Transverse colon (tissue), 4 donors: ENCODE data around the gene ITPR2.

ENCODE experiments used
- POLR2A ChIP-seq: fragments of 450-650 bp; IDR thresholded peaks from one replicate; pipeline ENCODE4 v1.6.1; 2016; ENCODE audit warnings: antibody characterized with exemption, mild to moderate bottlenecking, moderate library complexity
- POLR2AphosphoS5 ChIP-seq, 3 donors: sonication (generic); formaldehyde crosslinking; IDR thresholded peaks; one replicate each; pipeline ENCODE4 v1.6.1; 2016; ENCODE audit warnings: antibody characterized with exemption in 3 of 3
- TF ChIP-seq, protein P1 (sequence below), 5 experiments: fragments of 200-600 bp in 3 of 5; fragments of 450-650 bp in 2 of 5; sonication (generic) in 3 of 5; IDR thresholded peaks; 1 replicate in 2 of 5; 2 replicates in 3 of 5; pipeline ENCODE4 v1.5.1; 2016 to 2017; ENCODE audit warnings: antibody characterized with exemption in 5 of 5, inconsistent platforms in 3 of 5, mild to moderate bottlenecking in 2 of 5, moderate library complexity in 1 of 5

GRCh38 chr12:26750531-26751175 lies 82.3 kb downstream of the ITPR2 start:
- TF ChIP-seq, protein P1, sequence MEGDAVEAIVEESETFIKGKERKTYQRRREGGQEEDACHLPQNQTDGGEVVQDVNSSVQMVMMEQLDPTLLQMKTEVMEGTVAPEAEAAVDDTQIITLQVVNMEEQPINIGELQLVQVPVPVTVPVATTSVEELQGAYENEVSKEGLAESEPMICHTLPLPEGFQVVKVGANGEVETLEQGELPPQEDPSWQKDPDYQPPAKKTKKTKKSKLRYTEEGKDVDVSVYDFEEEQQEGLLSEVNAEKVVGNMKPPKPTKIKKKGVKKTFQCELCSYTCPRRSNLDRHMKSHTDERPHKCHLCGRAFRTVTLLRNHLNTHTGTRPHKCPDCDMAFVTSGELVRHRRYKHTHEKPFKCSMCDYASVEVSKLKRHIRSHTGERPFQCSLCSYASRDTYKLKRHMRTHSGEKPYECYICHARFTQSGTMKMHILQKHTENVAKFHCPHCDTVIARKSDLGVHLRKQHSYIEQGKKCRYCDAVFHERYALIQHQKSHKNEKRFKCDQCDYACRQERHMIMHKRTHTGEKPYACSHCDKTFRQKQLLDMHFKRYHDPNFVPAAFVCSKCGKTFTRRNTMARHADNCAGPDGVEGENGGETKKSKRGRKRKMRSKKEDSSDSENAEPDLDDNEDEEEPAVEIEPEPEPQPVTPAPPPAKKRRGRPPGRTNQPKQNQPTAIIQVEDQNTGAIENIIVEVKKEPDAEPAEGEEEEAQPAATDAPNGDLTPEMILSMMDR (IDR thresholded peaks at IDR 0.05): no peak
- TF ChIP-seq POLR2A: no peak
- TF ChIP-seq POLR2AphosphoS5 (IDR thresholded peaks at IDR 0.05): no peak
